NB4 (cell line): ENCODE results near the gene CSNK1D.

Experiments used
- DNase-seq: peaks from one replicate; pipeline ENCODE4 v3.0.0; 2010; ENCODE audit warnings: low read depth
- H3K4me3 ChIP-seq: one replicate; pipeline ENCODE4 v1.5.1; 2011; ENCODE audit warnings: mild to moderate bottlenecking, low read depth, low read length, moderate library complexity
- MYC ChIP-seq: IDR thresholded peaks from 2 replicates; pipeline ENCODE4 v1.6.1; 2011; ENCODE audit warnings: low read depth, low read length
- POLR2A ChIP-seq: IDR thresholded peaks from 2 replicates; pipeline ENCODE4 v1.6.1; 2011; ENCODE audit warnings: mild to moderate bottlenecking; ENCODE audit not compliant: insufficient read length; ENCODE audit errors: extremely low read depth
- TF ChIP-seq, protein P1 (sequence below): IDR thresholded peaks from one replicate; pipeline ENCODE4 v1.5.1; 2012; ENCODE audit warnings: low read depth, low read length
- TF ChIP-seq, protein P2 (sequence below): IDR thresholded peaks from 2 replicates; pipeline ENCODE4 v1.6.1; 2011; ENCODE audit warnings: low read depth, low read length

CSNK1D gene

DNA sequence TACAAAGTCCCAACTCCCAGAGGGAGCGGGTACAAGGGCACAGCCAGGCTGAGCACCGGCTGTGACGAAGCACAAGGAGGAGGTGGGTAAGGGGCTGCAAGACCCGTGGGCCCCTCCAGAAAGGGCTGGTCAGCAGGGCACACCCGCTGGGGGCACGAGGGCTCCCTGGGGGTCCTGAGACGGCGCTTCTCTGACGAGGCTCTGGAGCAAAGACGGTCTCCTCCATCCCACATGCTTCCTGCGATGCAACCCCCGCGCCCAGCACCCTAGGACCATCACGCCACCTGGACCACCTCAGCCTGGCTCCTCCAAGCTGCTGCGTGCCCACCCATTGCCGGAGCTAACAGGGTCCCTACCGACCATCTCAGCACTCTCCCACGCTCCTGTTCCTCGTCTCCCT lies 69.6 kb downstream of the CSNK1D start:
- no peak for DNase-seq
- TF ChIP-seq, protein P1, sequence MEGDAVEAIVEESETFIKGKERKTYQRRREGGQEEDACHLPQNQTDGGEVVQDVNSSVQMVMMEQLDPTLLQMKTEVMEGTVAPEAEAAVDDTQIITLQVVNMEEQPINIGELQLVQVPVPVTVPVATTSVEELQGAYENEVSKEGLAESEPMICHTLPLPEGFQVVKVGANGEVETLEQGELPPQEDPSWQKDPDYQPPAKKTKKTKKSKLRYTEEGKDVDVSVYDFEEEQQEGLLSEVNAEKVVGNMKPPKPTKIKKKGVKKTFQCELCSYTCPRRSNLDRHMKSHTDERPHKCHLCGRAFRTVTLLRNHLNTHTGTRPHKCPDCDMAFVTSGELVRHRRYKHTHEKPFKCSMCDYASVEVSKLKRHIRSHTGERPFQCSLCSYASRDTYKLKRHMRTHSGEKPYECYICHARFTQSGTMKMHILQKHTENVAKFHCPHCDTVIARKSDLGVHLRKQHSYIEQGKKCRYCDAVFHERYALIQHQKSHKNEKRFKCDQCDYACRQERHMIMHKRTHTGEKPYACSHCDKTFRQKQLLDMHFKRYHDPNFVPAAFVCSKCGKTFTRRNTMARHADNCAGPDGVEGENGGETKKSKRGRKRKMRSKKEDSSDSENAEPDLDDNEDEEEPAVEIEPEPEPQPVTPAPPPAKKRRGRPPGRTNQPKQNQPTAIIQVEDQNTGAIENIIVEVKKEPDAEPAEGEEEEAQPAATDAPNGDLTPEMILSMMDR, result no peak
- no peak for TF ChIP-seq MYC
- TF ChIP-seq POLR2A, result no peak
- TF ChIP-seq, protein P2, sequence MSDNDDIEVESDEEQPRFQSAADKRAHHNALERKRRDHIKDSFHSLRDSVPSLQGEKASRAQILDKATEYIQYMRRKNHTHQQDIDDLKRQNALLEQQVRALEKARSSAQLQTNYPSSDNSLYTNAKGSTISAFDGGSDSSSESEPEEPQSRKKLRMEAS, result no peak
- H3K4me3 ChIP-seq, result no peak overlapping the region

DNA sequence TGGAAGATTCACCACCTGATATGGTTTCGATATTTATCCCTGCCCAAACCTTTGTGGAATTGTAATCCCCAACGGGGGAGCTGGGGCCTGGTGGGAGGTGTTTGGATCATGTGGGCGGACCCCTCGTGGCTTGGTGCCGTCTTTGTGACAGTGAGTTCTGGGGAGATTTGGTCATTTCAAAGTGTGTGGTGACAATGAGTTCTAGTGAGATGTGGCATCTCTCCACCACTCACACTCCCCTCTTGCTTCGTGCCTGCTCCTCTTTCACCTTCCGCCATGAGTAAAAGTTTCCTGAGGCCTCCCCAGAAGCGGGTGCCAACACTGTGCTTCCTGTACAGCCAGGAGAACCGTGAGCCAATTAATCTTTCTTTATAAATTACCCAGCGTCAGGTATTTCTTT lies 70.5 kb downstream of the CSNK1D start:
- DNase-seq, result no peak
- TF ChIP-seq, protein P2, result no peak
- TF ChIP-seq POLR2A (no peak), MYC (no peak)
- TF ChIP-seq, protein P1, result no peak
- H3K4me3 ChIP-seq, result no peak overlapping the region

DNA sequence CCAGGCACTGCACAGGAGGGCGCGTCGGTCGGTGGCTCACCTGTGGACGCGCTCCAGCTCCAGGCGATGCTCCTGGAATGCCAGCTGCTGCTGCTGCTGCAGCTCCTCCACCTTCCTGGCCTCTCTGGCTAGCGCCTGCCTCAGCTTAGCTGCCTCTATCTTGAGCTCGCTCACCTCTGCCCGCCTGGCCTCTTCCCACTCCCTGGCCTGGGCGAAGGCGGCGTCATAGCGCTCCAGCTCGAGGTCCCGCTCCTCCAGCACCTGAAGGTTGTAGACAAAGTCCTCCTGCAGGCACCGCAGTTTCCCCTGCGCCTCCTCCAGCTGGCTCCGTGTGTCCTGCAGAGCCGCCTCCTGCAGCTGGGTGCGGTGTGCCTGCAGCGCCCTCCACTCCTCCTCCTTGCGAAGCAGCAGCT lies 72.0 kb downstream of the CSNK1D start:
- TF ChIP-seq POLR2A, result no peak
- TF ChIP-seq MYC, result no peak
- TF ChIP-seq, protein P2, result no peak
- TF ChIP-seq, protein P1, result no peak
- DNase-seq, result no peak
- no peak overlapping the region for H3K4me3 ChIP-seq

DNA sequence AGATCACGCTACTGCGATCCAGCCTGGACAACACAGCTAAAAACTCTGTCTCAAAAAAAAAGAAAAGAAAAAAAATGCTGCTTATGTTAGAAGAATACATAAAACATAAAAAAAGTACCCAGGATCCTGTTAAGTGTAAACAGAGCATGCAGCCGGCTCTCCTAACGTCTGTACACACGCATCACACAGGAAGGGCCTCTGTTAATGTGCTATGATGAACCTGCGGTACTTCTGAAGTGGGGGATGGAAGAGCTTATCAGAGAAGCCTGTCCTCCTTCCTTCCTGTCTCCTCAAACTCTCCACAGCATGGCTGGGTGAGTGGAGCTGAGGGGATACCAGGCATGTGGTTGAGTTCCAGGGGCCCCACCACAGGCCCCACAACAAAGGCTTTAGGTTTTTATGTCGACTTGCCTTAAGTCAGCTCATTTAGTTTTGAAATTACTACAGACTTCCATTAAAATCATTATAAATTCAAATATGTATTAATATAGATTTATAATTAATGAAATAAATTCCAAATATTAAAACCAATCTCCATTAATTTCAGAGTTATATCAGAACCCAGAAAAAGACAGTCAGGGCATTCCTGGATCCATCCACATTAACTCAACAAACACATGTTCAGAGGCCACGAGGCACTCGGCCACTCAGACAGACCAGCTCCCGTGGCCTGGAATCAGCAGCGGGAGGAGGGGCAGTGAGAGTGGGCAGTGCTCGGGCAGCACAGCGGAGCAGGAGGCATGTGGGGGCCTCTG lies 72.6 kb downstream of the CSNK1D start:
- H3K4me3 ChIP-seq, result no peak overlapping the region
- no peak for DNase-seq
- TF ChIP-seq, protein P1, result no peak
- TF ChIP-seq POLR2A (no peak), MYC (peak; percentile 20; the same call in 1 of the 2 replicates)
- TF ChIP-seq, protein P2, result peak; percentile 55

DNA sequence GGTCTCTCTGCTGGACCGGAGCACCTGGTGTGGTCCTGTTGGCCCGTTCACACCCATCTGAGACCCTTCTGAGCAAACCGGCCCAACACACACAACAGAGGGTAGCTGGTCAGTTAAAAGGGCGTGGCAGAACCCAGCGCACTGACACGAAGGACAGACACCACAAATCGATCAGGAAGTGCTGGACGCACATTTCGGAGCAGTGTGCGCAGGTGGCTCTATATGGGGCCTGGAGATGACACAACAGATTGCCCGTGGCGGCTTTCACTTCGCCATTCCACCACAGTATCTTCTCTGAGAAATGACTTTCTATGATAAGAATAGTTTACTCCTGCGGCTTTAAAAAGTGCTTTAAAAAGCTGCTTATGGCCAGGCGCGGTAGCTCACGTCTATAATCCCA lies 73.4 kb downstream of the CSNK1D start:
- H3K4me3 ChIP-seq, result no peak overlapping the region
- TF ChIP-seq, protein P1, result no peak
- TF ChIP-seq POLR2A (no peak), MYC (no peak)
- TF ChIP-seq, protein P2, result no peak
- DNase-seq, result no peak
